A172 (cell line): ENCODE data around the gene CTBP2. TPM values are rescaled to one million over a fixed set of nuclear protein-coding genes. Genes with fewer than 3 reads are reported as not detected.

Experiments used
- DNase-seq: peaks from one replicate; pipeline ENCODE4 v3.0.0-alpha.2; 2015; ENCODE audit warnings: low spot score
- total RNA-seq: library from RNA; depleted of rRNA; stranded (reverse); fragments of >200 nt; shearing (Covaris generic); gene quantifications from 2 replicates; pipeline ENCODE4 v1.2.3, GENCODE V29; 2014

The CTBP2 gene
- total RNA-seq, 1 experiment from 2014 or later = 35.5 TPM

DNA sequence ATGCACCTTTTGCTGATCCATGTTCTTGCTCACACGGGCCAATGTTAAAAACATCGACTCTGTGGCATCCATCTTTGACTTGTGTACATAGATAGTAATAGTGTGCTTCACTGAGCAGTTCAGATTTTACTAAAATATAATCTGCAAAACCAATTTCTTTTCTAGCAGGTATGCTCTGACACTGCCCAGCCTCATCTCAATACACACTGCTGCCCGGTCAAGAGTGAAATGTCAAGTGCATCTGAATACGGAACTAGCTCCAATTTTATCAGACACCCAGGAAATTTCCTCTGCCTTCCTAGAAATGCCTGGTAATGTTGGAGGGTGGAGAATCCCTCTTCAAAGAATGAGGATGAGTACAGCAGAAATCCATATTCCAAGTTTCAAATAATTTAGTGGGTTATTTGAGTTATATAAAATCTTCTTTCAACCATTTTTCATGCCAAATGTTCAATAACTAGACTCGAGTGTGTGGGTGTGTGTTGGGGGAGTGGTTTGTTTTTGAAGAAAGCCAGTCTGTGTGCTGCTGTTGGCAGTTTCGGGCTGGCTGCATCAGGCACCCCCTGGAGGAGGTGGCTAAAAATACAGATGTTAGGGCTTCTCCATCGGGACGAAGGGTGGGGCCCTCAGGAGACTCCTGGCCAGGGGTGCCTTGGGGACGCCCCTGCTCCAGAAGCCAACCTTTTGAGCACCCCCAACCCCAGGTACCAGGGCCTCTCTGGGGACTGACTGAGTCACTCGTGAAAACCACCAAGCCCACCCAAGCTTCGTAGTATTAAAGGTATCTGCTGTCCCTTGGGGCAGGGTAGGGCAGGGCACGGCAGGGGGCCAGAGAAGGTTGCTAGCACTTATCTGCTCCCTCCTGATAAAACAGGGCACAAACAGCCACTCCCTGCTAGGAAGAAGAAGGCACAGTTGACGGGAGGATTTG, 15.4 kb downstream of the CTBP2 start:
- DNase-seq = no peak

DNA sequence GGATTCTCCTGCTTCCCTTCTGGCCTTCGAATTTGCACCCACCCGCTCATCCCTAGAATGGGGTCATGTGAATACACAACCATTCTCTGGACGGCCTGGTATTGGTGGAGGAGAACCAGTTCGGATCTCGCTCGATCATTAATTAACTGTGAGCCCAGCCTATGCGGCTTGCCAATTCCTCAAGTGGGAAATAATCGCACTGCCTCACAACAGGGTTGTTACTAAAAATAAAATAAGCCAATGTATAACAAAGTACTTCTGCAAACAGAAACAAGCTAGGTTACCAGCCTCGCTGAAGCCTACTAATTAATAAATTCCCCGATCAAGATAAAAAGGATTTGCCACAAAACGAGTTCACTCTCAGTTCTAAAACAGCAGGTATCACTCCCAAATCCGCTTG, 16.2 kb downstream of the CTBP2 start:
- no peak for DNase-seq

DNA sequence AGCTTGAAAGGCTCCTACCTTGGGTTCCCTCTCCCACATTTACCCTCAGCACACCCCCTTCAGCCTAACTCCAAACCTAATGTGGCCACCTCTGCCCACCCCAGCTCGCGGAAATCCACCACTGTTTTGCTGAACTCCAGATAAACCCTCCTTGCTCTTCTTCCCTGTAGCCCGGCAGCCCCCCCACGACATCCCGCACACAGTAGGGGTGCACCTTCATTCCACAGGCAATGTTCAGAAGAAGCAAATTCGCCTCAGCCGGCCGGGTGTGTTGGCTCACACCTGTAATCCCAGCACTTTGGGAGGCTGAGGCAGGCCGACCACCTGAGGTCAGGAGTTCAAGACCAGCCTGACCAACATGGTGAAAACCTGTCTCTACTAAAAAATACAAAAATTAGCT, 17.4 kb downstream of the CTBP2 start:
- DNase-seq = no peak

DNA sequence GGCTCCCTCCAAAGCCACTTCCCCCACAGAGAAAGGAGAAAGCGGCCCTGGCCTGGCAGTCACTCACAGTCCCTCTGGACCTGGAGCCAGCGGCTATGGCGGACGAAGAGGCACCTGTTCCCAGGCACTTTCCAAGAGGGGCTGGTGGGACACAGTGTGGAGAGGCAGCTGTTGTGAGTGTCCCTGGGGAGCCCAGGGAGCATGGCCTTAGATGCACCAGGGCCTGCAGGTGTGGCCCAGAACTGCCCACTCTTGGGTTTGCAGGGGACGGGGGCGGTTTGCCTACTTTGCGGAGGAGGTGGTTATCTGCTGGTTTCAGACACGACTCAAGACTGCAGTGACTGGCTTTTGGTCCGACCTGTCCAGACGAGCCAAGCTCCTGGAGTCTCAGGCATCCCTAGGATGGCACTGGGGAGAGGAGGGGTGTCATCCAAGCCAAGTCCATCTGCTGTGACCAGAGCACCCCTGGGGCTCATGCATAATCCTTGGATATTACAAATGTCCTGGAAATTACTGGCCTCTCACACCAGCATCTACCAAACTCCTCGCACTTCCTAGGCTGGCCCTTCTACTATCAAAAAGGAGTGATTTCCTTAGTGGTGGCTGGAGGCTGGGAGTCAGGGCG, 18.4 kb downstream of the CTBP2 start:
- DNase-seq = no peak

DNA sequence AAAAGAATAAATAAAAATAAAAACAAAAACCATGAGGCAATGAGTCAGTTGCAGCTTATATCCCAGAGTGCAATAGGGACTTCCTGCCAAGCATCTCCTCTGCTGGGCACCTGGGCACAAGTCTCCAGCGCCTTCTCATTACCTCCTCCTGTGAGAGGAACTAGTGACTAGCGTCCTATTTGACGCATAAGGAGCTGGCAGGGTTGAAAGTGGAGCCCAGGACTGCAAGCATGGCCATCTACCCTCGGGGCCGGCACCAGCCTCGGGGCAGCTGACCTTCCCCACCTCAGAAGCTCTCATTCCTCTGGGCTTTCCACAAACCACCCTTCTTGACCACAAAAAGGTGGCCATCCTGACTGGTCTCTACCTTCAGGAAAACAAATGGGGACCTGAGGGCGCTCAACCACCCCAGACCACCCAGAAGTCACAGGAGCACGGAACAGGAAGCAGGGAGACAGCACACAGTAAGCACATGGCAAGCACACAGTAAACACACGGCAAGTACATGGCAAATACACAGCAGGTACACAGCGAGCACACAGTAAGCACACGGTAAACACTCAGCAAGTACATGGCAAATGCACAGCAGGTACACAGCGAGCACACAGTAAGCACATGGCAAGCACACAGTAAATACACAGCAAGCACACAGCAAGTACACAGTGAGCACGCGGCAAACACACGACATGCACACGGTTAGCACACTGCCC, 19.1 kb downstream of the CTBP2 start:
- no peak for DNase-seq

DNA sequence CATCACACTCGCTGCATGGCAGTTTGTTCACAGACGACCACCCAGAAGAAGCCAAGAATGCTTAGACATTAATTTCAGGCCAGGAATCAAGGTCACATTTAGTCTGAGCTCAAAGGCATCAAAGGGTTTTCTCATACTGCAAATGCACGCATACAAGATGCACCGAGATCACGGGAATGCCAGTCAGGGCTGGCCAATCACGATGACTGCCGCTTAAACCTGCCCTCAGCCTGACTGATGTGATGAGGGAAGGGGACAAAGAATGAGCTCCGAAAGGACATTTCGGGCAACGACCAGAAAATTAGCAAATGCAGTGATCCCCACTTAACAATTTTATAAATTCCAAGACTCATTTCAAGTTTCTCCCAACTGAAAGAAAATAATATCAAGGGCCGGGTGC, 20.2 kb downstream of the CTBP2 start:
- no peak for DNase-seq

DNA sequence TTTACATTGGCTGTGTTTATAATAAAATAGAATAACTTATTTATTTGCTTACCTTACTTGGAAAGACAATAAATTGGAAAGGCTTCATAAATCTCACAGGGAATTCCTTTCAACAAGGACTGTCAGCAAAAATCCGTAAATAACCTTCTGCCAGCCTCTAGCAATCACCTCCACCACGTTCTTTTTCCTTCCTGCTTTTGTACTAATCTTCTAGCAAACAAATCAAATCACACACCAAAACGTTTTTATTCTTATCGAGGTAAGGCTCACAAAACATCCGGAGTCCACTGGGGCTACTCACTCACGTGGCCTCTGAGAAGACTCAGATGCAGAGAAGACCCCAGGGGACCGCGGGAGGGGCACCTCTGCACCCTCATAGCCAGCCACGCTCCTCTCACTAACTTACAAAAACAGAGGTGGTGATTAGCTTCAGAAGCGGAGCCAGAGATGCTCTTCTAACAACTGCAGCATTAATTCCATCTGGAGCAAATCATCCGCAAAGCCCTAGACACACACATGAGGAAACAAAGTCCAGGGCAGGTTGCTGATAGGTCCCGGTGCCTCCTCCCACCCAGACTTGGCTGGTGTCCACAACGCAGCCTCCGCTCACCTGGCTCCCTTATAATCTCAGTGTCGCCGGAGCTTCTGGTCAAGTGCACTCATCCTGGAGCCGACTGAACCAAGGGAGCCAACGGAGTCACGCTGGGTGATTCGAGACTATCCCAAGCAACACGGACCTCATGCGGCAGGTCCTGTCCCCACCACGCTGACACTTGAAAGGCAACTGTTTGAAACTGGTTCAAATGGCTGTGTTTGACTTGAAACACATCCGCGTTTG, 22.5 kb downstream of the CTBP2 start:
- no peak for DNase-seq

DNA sequence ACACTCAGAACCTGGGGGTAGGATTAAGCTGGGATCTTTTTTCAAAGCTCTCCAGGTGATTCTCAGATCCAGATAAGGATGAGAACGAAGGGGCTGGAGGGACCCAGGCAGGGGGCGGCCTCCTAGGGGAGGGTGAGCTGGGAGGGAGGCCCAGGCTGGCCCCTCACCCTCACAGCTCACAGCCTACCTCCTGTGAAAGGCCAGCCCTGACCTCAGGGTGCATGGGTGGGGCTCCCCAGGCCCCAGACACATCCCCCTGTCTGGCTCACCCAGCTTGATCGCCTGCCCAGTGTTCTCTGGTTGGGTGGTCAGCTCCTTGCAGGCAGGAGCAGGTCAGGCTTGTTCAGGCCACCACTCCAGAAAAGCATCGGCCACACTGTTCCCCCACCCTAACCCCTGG, 24.3 kb downstream of the CTBP2 start:
- DNase-seq = no peak

DNA sequence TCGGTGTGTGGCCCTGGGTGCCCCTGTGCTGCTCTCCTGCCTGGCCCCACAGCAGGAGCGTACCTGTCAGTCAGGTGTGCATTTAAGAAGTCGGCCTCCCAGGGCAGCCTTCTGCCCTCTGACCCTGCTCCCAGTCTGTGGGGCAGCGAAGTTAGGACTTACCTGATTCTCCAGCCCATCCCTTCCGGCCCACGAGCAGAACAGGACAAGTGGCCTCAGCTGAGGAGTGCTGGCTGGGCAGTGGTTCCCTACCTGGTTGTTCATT, 24.7 kb downstream of the CTBP2 start:
- DNase-seq = no peak

DNA sequence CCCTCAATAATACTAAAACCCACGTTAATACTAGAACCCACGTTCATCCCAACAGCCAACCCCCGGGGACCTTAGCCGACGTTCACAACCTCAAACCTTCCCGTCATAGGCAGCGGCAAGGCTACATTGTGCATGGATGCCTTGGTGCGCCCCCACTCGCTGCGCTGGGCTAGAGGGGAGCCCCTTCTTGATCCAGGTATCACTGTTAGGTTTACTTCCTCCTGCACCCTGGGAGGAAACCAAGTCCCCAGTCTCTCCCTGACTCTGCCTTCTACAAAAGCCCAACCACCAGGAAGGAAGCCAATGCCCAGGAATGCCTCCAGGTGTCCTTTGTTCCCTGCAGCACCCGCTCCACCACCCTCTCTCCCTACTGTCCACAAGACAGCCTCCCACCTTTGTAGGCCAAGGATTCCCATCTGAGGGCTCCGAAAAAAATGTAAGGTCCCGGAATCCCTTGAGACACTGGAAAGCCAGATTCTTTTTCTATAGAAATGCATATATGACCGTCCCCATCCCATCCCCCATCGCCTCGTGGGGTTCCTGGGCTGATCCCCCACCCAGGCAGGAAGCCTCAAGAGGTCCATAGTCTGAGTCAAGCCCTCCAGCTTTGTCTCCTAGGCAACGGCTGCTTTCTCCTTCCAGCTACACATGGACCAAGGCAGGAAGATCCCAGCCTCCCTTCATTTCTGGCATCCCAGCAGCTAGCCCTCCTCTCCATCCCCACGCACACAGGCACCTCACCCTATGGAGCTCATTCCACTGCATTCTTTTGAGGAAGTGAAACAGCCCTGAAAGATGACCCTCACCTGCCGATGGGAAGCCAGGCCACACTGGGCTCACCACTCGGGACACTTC, 25.2 kb downstream of the CTBP2 start:
- no peak for DNase-seq

DNA sequence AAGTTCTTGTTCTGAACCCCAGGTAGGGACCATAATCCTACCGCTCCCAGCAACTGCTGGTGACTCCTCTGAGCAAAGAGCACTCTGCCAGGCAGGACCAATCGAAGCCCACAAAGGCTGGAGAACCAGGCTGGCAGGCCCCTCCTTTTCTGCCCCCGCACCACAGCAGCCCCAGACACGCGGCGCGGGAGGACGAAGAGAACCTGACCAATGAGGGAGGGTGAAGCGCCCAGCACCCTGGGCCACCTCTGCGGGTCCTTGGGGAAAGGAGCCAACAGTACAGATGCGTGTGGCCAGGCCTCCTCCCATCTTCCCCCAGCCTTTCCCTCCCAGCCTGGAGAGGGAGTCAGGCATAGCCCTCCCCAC, 25.9 kb downstream of the CTBP2 start:
- DNase-seq = no peak

DNA sequence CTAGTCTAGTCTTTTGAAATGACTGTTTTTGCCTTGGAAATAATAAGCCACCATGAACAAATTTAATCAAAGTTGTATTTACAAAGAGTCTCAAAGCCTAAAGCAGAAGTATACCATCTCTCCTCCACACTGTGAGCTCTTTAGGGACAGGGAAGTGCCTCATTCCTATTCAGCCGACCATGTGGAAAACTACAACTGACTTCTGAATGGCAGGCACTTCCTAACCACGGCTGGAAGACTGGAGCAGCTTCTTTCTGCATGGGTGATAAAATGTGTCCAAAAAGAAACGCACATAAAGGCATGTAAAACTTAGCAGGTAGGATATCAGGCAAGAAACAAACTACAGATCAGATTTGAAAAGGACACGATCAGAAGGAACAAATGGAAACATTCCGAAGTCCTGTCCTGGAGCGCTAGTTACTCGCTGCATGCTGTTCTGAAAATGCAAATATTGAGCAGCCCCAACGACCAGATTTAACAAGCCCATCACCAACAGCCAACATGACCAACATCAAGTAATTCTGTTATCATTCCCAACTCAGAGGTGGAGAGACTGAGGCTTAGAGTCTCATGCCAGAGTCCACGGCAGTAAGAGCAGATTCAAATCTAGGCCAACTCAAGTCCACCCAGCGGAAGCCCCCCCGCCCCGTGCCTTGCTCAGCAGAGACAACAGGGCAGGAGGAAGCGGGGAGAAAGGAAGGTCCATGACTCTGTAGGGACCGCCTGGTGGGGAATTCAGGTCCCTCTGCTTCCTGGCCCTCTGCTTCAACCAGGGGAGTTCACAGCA, 26.5 kb downstream of the CTBP2 start:
- no peak for DNase-seq

DNA sequence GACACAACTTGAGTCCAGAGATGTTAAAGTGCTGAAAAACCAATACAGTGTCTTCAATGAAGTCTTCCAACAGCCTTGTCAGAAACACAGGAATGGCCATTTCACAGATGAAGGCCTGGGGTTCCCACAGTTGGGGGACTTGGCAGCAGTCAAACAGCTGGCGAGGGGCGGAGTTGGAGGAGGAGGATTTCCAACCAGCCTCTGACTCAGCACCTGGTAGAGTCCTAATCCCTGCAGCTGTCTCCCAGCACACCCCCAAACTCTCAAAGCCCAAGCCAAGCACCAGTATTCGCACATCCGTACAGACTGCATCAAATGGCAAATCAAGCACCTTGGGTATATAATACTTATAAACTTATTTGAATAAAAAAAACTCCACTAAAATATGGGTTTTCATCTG, 28.0 kb downstream of the CTBP2 start:
- DNase-seq = no peak

DNA sequence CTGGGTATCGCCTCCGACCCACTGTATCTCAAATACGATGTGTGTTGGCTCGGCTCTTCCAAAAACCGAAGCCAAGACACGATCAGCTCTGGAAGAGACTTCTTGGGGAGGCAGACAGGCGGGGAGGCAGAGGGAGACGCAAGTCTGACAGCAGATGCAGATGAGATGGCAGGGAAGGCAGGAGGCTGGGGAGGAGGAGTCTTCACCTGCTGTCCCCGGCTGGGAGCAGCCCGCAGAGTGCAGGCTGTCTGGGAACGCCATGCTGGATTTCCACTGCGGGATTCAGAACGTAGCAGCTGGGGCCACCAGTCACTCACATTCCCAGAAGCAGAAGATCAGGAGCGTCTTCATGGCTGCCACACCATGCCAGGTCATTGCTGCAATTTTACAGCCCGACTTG, 29.4 kb downstream of the CTBP2 start:
- no peak for DNase-seq

DNA sequence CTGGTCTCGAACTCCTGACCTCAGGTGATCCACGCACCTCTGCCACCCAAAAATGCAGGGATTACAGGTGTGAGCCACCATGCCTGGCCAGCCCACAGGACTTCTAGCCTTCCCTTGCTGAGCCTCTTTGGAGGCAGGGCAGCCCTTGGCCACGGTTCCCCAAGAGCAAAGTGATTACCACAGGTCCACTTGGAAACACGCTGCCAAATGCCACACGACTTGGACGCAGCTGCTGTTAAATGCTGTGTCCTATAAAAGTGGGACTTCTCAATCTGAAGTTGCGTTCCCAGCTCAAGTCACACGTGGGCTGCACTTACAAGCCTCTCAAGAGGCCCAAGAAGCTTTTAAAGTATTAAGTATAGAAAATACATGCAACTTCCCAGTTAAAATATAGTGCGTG, 30.1 kb downstream of the CTBP2 start:
- no peak for DNase-seq

DNA sequence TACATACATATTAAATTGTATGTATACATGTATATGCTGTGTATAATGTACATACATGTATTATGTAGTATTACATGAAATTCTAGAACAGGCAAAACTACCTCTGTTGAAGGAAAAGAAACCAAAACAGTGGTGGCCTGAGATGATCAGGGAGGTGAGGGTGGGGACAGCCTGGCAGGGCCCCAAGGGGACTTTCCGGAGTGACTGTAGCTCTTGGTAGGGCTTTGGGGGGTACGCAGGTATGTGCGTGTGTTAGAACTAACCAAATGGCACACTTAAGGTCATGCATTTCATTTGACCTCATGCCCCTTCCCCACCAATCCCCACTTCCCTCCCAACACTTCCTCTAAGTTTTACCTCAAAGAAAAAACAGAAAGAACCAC, 31.3 kb downstream of the CTBP2 start:
- no peak for DNase-seq

DNA sequence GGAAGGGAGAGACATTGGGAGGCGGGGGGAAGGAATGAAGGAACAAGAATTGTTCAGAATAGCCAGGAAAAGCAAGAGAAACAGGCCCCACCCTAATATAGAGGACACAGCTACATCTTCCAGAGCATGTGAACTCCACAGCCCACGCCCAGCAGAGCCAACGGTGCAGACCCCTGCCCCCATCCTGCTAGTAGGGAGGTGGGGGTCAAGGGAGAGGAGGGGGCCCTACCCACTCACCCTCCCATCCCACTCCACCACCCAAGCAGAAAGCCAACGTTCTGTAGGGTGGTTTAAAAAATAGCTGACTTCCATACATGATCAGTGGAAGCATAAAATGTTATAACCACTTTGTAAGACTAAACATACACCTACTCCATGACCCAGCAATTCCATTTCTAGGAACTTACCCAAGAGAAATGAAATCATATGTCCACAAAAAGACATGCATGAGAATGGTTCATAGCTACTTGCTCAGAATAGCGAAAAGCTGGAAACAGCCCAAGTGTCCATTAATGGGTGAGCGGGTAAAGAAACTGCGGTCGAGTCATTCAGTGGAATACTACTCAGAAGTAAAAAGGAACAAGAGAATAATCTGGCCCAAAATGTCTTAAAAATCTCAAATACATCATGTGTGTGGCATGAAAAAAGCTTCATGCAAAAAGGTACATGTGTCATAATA, 31.8 kb downstream of the CTBP2 start:
- DNase-seq = no peak

DNA sequence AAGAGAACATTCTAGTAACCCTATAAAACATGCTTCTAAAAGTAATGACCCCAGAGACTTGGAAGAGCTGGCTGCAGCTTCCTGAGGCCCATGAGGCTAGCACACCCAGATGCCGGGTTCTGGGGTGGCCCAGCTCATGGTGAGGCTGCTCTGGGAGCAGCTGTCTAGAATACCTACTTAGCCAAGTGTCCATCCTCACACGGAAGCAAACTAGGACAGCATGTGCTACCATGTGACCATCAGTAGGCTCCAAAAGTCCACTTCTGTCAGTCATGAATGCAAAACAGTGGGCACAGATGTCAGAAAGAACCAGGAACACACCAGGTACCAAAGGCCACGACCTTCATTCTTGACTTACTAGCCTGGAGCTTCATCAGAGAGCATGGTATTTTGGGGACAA, 32.4 kb downstream of the CTBP2 start:
- no peak for DNase-seq

DNA sequence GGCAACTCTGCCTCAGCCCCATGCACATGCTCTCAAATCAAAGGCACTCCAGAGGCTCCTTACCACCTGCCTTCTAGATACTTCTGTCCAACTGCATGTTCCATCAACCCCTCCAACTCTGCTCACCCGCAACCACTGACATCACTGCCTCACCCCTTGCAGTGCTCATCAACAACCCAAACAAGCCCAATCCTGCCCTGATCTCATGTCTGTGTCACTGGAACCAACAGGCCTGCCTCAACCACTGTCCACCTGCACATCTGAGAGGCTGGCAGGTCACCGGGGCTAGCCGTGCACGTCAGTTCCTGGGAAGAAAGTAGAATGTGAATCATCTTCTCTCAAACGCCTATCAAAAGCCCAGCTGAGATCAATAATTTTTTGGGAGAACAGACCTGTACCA, 33.3 kb downstream of the CTBP2 start:
- DNase-seq = no peak
